Peyer's patch (tissue), 4 donors: ENCODE results near the gene SLC9A3.

Experiments
- CTCF ChIP-seq, 6 experiments: fragments of 450-650 bp in 4 of 6; fragments of 200-600 bp in 2 of 6; sonication (generic) in 1 of 6; IDR thresholded peaks; one replicate each; pipeline ENCODE4 v1.5.1; 2017 to 2019; ENCODE audit warnings: antibody characterized with exemption in 6 of 6, mild to moderate bottlenecking in 3 of 6, moderate library complexity in 1 of 6
- POLR2A ChIP-seq, 2 donors: fragments of 450-650 bp; IDR thresholded peaks; one replicate each; pipeline ENCODE4 v1.5.1; 2017; ENCODE audit warnings: antibody characterized with exemption in 2 of 2, mild to moderate bottlenecking in 2 of 2, moderate library complexity in 2 of 2

- TF ChIP-seq CTCF (IDR thresholded peaks at IDR 0.05): no peak
- no peak for TF ChIP-seq POLR2A (IDR thresholded peaks at IDR 0.05)
Observed at GRCh38 chr5:522116-522515, 2.1 kb downstream of the SLC9A3 start.
